ENCODE data around the gene ETFA.
"Not testable (repeated sequence)": the region's sequence is repeated elsewhere in the genome, so short reads cannot be mapped to it uniquely, and the experiment has no call there.

The ETFA gene

DNA sequence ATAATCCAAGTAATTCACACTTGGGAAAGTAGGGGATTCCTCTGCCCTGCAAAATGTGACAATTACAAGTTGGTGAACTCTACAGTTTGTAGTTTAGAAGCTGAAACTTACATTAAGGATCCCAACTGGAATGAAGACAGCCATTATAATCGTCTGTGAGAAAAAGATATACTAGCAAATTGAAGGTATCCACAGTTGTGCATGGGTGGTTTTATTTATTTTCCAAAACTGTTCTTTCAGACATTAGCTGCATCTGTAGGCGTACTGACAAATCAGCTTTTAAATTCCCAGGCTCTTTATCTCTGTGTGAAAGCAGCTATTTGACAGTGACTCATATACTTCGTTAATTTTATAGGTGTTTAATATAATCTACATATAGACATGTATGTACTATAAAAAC, 12.8 kb upstream of the ETFA start:
- no peak for DNase-seq

- no peak for DNase-seq
These were observed 10.3 kb upstream of the ETFA start for GRCh38 chr15:76321602-76322001.

DNA sequence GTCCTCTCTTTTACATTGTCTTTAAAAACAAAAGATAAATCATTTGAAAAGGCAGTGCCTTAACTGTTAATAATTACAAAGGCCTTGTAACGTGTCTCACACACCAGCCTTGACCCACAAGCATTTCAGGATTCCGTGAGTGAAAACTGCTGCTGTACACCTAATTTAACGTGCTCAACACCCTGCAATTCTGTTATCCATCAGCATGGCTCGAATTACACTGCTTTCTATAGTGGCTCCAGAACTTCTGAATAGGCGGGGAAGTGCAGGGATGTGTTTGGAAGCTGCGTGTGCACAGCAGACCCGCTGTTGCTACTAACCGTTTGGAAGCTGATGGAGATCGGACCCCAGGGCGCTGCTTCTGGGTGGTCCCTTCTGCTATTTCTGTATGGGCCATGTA, 9.9 kb upstream of the ETFA start:
- no peak for DNase-seq

GRCh38 chr15:76320012-76320411, 8.7 kb upstream of the ETFA start:
- DNase-seq, result no peak

DNA sequence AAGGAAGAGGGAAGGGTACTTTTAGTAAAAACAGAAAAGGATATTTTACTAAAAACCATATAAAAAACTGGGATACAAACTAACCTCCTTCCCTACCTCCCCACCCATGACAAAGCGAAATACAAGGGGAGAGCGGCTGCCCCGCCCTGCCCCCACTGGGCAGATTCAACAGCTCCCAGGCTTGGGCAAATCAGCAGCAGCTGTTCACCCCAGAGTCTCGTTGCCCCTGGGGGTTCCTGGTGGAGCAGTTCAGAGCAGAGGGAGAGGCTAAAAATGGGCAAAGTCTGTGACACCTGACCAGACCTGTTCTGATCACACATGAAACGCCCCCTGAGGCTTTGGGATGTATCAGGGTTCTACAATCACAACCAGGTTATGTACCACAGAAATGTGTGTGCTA, 2.5 kb upstream of the ETFA start:
- no peak for DNase-seq

DNA sequence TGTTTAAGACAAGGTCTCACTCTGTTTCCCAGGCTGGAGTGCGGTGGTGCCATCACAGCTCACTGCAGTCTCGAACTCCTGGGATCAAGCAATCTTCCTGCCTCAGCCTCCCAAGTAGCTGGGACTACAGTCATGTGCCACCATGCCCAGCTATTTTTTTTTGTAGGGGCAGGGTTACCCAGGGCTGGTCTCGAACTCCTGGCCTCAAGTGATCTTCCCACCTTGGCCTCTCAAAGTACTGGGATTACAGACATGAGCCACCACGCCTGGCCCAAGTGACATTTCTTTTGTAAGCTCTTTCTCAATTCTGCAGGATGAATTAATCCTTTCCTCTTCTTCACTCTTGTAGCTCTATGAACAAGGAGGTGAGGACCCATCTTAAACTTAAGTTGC, 1.9 kb upstream of the ETFA start:
- not testable (repeated sequence) for DNase-seq

DNA sequence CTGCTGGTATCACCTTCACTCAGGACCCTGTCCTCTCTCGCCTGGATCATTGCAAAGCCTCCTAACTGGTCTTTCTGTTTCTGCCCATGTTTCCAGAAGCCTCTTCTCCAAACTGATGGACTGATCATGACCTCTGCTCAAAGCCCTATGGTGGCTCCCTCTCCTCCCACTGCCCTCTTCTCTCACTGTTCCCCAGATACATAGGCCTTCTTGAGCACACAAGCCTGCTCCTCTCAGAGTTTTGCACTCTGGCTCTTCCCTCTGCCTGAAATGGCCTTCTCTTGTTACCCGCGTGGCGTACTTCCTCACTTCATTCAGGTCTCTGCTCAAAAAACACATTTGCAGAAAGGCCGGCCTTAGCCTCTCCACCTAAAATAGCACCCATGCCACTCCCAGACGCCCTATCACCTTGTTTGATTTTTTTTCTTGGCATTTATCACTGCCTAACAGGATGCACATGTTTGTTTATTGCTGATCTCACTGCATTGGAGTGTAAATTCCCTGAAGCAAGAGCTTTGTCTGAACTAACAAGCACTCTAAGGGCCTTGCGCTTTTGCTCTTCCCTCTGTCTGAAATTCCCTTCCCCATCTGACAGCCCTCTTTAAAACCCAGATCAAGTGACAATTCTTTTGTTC, 1.4 kb upstream of the ETFA start:
- no peak for DNase-seq

DNA sequence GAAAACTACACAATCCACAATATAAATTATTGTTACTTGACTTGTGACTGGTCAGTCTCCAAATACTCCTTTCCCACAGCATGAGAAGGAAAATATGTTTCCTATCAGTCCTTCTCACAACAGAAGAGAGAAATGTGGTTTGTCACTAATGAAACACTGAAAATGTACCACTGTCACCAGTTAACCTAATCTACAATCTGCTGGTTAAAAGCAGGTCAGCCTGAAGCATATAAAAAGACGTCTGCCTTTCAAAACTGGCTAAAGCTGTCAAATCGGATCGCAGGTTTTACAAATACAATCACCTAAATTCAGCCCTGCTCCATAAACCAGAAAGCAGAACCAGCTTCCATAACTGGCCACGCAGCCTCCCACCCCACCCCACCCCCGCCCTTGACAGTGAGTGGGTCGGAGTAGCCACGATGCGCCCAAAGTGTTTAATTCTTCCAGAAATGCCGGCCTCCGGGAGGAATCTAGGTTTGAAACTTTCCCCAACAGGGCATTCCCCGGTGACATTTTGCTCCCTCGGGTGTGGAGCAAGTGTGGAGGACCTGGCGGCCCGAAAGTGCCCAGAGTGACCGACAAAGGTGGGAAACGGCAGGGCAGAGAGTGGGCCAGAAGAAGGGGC, 682 bp downstream of the ETFA start:
- peak; percentile 72 to 77 (median 75) for DNase-seq

GRCh38 chr15:76309601-76310330, 1.5 kb downstream of the ETFA start:
- DNase-seq, result peak in 1 of 3 donors; percentile 10

DNA sequence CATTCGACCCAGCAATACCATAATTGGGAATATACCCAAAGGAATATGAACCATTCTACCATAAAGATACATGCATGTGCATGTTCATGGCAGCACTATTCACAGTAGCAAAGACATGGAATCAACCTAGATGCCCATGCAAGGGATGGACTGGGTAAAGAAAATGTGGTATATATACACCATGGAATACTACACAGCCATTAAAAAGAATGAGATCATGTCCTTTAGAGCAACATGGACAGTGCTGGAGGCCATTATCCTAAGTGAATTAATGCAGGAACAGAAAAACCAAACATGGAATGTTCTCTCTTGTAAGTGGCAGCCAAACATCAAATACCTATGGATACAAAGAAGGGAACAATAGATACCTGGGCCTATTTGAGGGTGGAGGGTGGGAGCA, 7.4 kb downstream of the ETFA start:
- no peak for DNase-seq

DNA sequence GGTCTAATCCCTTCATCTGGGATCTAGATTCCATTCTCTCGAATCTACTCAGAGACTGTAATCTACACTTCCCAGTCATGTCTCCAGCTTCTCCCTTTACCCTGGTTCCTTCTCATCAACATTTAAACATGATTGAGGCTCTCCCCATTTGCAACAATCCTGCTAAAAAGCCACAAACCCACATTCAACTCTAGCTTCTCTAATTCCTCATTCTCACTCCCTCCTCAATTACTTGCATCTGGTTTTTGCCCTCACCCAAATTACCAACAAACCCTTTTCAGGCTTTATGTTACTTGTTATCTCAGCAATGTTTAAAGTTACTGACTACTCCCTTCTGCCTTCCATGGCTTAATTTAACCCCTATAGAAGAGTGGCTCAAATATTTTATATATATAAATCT, 11.5 kb downstream of the ETFA start:
- DNase-seq, result peak in 1 of 3 donors; percentile 20

DNA sequence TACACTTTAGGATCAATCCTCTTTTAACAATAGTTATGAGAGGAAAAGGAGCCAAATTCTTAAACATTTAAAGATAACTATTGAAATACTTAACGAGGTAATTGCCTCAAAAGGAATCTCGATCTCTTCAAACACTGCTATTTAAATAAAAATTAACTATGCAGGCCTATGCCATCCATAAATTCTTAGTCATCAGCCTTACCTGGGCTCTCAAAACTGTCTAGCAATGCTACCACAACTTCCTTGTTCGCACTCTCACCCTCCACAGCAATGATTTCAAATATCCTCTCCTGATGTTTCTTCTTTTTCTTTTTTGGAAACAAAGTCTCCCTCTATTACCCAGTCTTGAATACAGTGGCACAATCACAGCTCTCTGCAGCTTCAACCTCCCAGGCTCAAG, 12.3 kb downstream of the ETFA start:
- DNase-seq, result no peak

DNA sequence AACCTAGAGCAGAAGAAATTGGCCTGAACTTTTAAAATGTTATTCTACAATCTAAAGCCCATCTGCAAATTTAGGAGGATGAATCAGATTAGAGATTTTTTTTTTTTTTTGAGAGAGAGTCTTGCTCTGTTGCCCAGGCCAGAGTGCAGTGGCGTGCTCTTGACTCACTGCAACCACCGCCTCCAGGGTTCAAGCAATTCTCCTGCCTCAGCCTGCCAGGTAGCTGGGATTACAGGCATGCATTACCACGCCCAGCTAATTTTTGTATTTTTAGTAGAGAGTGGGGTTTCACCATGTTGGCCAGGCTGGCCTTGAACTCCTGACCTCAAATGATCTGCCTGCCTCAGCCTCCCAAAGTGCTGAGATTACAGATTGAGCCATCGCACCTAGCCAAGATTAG, 13.3 kb downstream of the ETFA start:
- not testable (repeated sequence) for DNase-seq

DNA sequence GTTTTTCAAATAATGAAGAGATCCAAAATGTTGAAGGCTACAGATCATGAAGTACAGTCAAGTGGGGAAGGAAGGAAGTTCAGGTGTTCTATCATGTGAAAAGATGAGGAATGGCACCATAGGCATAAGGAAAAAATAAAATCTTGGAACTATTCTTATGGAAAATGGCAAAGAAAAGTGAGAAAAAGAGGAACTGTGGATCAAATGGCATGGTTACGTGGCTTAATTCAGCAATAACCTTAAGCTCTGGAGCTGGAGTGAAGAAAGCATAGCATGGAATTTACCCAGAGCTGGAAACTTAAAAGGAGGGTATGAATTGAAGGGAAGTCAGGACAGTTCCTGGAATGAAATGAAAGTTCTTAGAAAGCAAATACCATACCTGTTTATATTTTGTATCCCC, 14.4 kb downstream of the ETFA start:
- DNase-seq, result no peak

GRCh38 chr15:76294463-76294862, 16.8 kb downstream of the ETFA start:
- DNase-seq, result not testable (repeated sequence)

- peak; percentile 47 to 87 (median 83) for DNase-seq
These were observed 17.9 kb downstream of the ETFA start for GRCh38 chr15:76293361-76293760.

DNA sequence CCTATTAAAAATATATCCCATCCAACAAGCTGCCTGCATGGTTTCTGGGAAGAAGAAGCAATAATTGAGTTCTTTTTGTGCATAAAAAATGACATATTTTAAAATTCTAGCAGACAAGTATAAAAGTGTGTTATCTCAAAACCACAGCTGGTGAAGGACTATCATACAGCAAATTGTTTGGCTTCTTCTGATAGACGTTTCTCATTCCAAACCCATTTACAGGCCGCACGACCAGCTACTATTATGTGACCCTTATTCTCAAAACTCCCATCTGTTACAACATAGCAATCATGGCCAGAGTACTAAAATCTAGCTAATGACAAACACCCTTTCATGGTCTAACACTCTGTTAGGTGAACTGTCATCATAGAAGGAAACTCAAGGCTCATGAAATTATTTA, 21.7 kb downstream of the ETFA start:
- no peak for DNase-seq

- DNase-seq, result peak in 2 of 3 donors; percentile 4 to 25
These were observed 24.9 kb downstream of the ETFA start for GRCh38 chr15:76286271-76286879.

DNA sequence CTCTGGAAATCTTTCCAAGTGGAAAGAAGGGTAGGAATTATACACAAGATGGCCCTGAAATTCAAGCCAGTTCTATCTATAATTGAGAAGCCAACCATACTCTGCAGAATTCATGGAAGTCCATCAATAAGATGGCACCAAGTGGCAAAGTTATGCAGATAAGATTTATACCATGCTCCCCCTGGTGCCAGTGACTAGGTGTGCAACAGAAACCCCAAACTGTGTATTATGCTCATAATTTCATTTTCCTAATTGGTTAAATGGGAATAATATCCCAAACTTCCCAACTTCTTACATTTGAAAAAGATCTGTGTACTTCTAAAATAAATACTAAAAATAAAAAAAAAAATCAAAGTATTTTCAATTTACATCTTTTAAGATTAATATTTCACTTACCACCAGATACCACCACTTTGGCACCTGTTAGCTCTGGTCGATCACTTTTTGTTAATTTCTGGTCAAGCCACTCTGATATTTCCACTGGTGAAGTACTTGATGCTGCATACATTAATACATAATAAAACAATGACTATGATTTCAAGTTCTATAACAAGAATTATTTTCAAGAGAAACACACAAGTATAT, 25.9 kb downstream of the ETFA start:
- DNase-seq, result peak; percentile 23 to 30 (median 27)

GRCh38 chr15:76282465-76282864, 28.8 kb downstream of the ETFA start:
- no peak for DNase-seq

DNA sequence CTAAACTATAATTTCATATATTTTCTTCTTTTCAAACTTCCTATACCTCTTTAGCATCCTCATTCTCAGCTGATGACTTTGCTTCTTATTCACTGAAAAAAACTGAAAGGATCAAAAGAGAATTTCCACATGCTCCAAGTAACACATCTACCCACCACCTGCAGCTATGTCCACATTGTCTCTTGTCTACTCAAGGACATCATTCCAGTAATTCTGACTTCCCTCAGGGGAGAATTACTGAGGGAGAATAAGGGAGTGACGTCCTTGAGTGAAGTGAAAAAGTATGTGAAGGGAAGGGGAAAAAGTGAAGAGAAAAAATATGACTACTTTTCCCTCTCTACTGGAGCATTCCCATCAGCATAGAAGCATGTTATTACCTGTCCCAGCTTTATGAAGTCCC, 32.6 kb downstream of the ETFA start:
- no peak for DNase-seq

- DNase-seq, result no peak
These were observed 36.4 kb downstream of the ETFA start for GRCh38 chr15:76274821-76275220.

GRCh38 chr15:76274226-76274625, 37.0 kb downstream of the ETFA start:
- DNase-seq, result no peak
